DOHH2 (cell line): Measurements from ENCODE around the gene COPS8.

Source experiments
- H3F3A ChIP-seq: fragments of 200-600 bp; sonication (generic), shearing (Covaris generic); 2 replicates; pipeline ENCODE4 v1.6.0; 2016; ENCODE audit warnings: antibody characterized with exemption, mild to moderate bottlenecking; ENCODE audit not compliant: control insufficient read depth, insufficient read depth
- H3K27ac ChIP-seq: fragments of 200-600 bp; sonication (generic); 2 replicates; pipeline ENCODE4 v1.5.1; 2014; ENCODE audit warnings: low read depth, mild to moderate bottlenecking, low read length, moderate library complexity
- H3K27me3 ChIP-seq: fragments of 200-600 bp; sonication (generic); 2 replicates; pipeline ENCODE4 v1.6.1; 2014; ENCODE audit warnings: mild to moderate bottlenecking, low read length, mixed read lengths; ENCODE audit not compliant: control insufficient read depth
- H3K36me3 ChIP-seq: fragments of 200-600 bp; sonication (generic); 2 replicates; pipeline ENCODE4 v1.6.1; 2014; ENCODE audit warnings: mild to moderate bottlenecking, low read length, moderate library complexity, mixed read lengths; ENCODE audit not compliant: control insufficient read depth
- H3K4me1 ChIP-seq: fragments of 200-600 bp; sonication (generic); 2 replicates; pipeline ENCODE4 v1.6.1; 2014; ENCODE audit warnings: mild to moderate bottlenecking, low read length, mixed read lengths; ENCODE audit not compliant: control insufficient read depth
- H3K4me2 ChIP-seq: fragments of 200-600 bp; sonication (generic); 2 replicates; pipeline ENCODE4 v1.6.0; 2014; ENCODE audit warnings: mild to moderate bottlenecking, low read length, moderate library complexity
- H3K4me3 ChIP-seq: fragments of 200-600 bp; sonication (generic); 2 replicates; pipeline ENCODE4 v1.5.1; 2014; ENCODE audit warnings: mild to moderate bottlenecking, low read length, mixed read lengths
- H3K79me2 ChIP-seq: fragments of 200-600 bp; sonication (generic); 2 replicates; pipeline ENCODE4 v1.6.1; 2014; ENCODE audit warnings: mild to moderate bottlenecking, low read length, mixed read lengths; ENCODE audit not compliant: control insufficient read depth
- H3K9me2 ChIP-seq: fragments of 200-600 bp; sonication (generic); replicated peaks from 2 replicates; pipeline ENCODE4 v1.6.1; 2014; ENCODE audit warnings: mild to moderate bottlenecking, low read length, mixed read lengths; ENCODE audit not compliant: control insufficient read depth
- H3K9me3 ChIP-seq: fragments of 200-600 bp; sonication (generic); 2 replicates; pipeline ENCODE4 v1.6.1; 2014; ENCODE audit warnings: antibody characterized with exemption, low read length, mixed read lengths; ENCODE audit not compliant: control insufficient read depth, insufficient read depth
- H4K20me1 ChIP-seq: fragments of 200-600 bp; sonication (generic); 2 replicates; pipeline ENCODE4 v1.6.0; 2014; ENCODE audit warnings: low read depth, mild to moderate bottlenecking, antibody characterized with exemption, low read length, moderate library complexity; ENCODE audit not compliant: control insufficient read depth, insufficient read depth
- EZH2phosphoT487 ChIP-seq: fragments of 200-600 bp; sonication (generic); IDR thresholded peaks from 2 replicates; pipeline ENCODE4 v1.6.1; 2017; ENCODE audit warnings: borderline replicate concordance, mild to moderate bottlenecking, antibody characterized with exemption, low read length, moderate library complexity, mixed read lengths
- TF ChIP-seq, protein P1 (sequence below): fragments of 200-600 bp; sonication (generic); IDR thresholded peaks from one replicate; pipeline ENCODE4 v1.5.1; 2014; ENCODE audit warnings: antibody characterized with exemption, mild to moderate bottlenecking, low read depth, low read length; ENCODE audit not compliant: poor library complexity, severe bottlenecking

Gene COPS8

DNA sequence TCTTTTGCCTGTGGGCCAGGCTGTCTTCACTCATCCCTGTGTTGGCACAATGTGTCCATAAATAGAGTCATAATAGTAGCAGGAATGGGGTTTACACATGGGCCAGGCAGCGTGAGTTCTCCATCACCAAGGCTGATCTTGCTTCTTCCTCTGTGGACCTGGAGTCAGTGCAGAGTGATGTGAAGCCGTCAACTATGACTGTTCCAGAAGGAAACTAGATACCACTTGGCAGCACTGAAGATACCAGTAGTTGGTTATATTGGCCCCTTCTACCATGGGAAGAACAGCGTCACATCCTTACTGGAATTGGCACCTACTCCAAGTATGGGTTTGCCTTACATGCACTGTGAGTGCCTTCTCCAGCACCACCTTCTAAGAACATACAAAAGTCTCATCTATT, 30.2 kb downstream of the COPS8 start:
- H3K9me3 ChIP-seq = no peaks in the 10 kb centered on the region
- H3K4me3 ChIP-seq = no peak overlapping the region
- no peaks in the 10 kb centered on the region for H3K9me2 ChIP-seq
- H3F3A ChIP-seq = no peaks in the 10 kb centered on the region
- TF ChIP-seq EZH2phosphoT487 = no peak
- TF ChIP-seq, protein P1, sequence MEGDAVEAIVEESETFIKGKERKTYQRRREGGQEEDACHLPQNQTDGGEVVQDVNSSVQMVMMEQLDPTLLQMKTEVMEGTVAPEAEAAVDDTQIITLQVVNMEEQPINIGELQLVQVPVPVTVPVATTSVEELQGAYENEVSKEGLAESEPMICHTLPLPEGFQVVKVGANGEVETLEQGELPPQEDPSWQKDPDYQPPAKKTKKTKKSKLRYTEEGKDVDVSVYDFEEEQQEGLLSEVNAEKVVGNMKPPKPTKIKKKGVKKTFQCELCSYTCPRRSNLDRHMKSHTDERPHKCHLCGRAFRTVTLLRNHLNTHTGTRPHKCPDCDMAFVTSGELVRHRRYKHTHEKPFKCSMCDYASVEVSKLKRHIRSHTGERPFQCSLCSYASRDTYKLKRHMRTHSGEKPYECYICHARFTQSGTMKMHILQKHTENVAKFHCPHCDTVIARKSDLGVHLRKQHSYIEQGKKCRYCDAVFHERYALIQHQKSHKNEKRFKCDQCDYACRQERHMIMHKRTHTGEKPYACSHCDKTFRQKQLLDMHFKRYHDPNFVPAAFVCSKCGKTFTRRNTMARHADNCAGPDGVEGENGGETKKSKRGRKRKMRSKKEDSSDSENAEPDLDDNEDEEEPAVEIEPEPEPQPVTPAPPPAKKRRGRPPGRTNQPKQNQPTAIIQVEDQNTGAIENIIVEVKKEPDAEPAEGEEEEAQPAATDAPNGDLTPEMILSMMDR = no peak
- no peaks in the 10 kb centered on the region for H4K20me1 ChIP-seq
- H3K27me3 ChIP-seq = peaks cover 4% of the 10 kb centered on the region; the same call in 1 of the 2 replicates
- H3K36me3 ChIP-seq = no peaks in the 10 kb centered on the region
- peaks cover 9% of the 10 kb centered on the region for H3K4me1 ChIP-seq
- no peaks in the 10 kb centered on the region for H3K79me2 ChIP-seq
- no peak overlapping the region for H3K27ac ChIP-seq
- H3K4me2 ChIP-seq = no peak overlapping the region

DNA sequence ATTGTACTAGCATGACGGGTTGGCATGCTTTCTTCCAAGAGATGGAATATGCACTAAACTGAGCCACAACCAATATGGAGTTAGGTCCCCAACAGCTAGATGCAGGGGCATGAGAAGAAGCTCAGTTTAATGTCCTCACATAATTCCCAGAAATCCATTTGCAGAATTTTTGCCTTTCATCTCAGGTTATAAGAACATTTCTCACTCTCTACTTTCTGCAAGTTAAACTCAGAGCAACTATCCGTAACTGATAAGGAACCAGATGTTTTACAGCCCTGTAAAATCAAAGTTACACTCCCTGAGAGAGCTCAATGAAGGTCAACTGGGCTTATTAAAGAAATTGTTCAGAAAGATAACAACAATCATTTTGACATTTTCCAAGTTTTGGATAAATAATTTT, 30.7 kb downstream of the COPS8 start:
- Histone ChIP-seq H3F3A (no peaks in the 10 kb centered on the region), H4K20me1 (no peaks in the 10 kb centered on the region), H3K4me3 (no peak overlapping the region), H3K79me2 (no peaks in the 10 kb centered on the region), H3K9me3 (no peaks in the 10 kb centered on the region), H3K4me2 (no peak overlapping the region), H3K36me3 (no peaks in the 10 kb centered on the region), H3K27ac (no peak overlapping the region), H3K4me1 (peaks cover 9% of the 10 kb centered on the region), H3K9me2 (no peaks in the 10 kb centered on the region), H3K27me3 (peaks cover 4% of the 10 kb centered on the region; the same call in 1 of the 2 replicates)
- TF ChIP-seq EZH2phosphoT487 = no peak
- TF ChIP-seq, protein P1 = no peak

DNA sequence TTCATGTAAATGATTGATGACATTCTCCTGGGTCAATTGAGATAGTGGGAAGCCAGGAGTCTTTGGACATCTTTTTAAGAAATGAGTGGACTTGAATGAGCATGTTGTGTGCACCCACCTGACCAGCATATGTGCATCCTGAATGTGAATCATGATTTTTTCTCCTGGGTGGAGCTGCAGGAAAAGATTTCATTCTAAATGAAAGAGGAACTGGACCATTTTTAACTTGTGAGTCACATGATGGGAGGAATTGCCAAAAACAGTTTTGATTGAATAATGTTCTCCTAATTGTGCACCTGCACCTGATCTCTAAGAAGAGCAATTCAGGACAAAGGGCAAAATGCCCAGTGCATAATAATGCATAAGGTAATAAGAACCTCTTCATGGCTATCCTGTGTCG, 32.3 kb downstream of the COPS8 start:
- Histone ChIP-seq H3K27ac (no peak overlapping the region), H3K27me3 (peaks cover 4% of the 10 kb centered on the region; the same call in 1 of the 2 replicates), H3K9me3 (no peaks in the 10 kb centered on the region), H3K79me2 (no peaks in the 10 kb centered on the region), H3K4me1 (peaks cover 9% of the 10 kb centered on the region), H3K36me3 (no peaks in the 10 kb centered on the region), H3F3A (no peaks in the 10 kb centered on the region), H3K4me3 (no peak overlapping the region), H3K9me2 (no peaks in the 10 kb centered on the region), H3K4me2 (peak overlapping the region; percentile 20; the same call in 1 of the 2 replicates), H4K20me1 (no peaks in the 10 kb centered on the region)
- TF ChIP-seq, protein P1 = no peak
- TF ChIP-seq EZH2phosphoT487 = no peak
